GM20000 (cell line): ENCODE results near the gene NLGN4X.

ENCODE experiments used
- DNase-seq: peaks from one replicate; pipeline ENCODE4 v3.0.0; 2012; ENCODE audit warnings: low spot score
- TF ChIP-seq, protein P1 (sequence below): IDR thresholded peaks from 2 replicates; pipeline ENCODE4 v1.5.1; 2012; ENCODE audit warnings: mild to moderate bottlenecking, control low read depth; ENCODE audit errors: extremely low read depth, missing control alignments

NLGN4X gene

DNA sequence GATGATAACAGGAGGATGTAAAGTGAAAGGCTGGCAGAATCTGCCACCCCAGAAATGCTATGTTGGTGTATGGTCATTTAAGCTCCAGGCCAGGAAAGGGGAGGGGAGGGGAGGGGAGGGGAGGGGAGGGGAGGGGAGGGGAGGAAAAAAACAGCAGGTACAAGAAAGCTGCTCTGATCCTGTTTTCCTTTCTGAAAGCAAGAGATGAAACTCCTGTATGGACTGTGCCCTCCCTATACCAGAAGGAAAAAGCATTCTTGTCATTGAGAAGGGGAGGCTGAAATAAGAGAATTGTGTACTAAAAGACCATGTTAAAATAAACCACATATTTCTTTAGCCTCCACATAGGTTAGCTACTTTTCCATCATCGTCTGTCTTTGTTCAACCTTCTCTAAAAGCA lies 179.5 kb downstream of the NLGN4X start:
- TF ChIP-seq, protein P1, sequence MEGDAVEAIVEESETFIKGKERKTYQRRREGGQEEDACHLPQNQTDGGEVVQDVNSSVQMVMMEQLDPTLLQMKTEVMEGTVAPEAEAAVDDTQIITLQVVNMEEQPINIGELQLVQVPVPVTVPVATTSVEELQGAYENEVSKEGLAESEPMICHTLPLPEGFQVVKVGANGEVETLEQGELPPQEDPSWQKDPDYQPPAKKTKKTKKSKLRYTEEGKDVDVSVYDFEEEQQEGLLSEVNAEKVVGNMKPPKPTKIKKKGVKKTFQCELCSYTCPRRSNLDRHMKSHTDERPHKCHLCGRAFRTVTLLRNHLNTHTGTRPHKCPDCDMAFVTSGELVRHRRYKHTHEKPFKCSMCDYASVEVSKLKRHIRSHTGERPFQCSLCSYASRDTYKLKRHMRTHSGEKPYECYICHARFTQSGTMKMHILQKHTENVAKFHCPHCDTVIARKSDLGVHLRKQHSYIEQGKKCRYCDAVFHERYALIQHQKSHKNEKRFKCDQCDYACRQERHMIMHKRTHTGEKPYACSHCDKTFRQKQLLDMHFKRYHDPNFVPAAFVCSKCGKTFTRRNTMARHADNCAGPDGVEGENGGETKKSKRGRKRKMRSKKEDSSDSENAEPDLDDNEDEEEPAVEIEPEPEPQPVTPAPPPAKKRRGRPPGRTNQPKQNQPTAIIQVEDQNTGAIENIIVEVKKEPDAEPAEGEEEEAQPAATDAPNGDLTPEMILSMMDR = no peak
- no peak for DNase-seq

DNA sequence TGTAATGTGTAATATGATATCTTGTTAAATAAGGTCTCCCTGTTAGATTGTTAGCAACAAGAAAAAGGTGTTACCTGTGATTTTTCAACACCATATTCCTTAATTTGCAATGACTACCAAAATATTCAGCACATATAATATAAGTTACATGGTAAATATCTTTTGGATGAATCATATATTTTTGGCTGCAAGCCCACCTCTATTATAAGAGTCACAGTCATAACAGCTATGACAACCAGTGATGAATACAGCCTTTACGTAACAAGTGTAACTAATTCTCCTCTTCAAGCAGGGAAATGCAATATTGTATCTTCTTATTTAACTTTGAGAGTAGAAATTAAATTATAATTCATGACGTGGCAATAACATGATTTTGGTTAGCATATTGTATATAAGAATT lies 187.0 kb downstream of the NLGN4X start:
- TF ChIP-seq, protein P1 = no peak
- DNase-seq = no peak

GRCh38 chrX:6029014-6029413 lies 199.7 kb downstream of the NLGN4X start:
- TF ChIP-seq, protein P1 = no peak
- DNase-seq = no peak

DNA sequence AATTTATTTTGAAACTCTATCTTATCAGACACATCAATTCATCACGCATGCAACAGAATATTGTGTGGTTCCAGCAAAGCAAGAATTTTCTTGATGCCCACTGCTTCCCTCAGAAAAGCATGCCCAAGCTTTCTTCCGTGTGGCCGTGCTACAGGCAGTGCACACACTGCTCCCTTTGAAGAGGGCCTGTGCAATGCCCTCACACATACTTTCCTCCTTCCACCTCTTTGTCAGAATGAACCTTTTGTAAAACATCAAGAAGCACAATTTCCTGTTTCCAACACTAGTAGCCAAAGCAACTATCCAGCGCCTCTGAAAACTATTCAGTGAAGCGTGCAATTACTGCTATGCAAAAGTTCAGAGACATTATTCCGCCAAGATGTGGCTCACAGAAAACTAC lies 201.7 kb downstream of the NLGN4X start:
- TF ChIP-seq, protein P1 = no peak
- DNase-seq = no peak

DNA sequence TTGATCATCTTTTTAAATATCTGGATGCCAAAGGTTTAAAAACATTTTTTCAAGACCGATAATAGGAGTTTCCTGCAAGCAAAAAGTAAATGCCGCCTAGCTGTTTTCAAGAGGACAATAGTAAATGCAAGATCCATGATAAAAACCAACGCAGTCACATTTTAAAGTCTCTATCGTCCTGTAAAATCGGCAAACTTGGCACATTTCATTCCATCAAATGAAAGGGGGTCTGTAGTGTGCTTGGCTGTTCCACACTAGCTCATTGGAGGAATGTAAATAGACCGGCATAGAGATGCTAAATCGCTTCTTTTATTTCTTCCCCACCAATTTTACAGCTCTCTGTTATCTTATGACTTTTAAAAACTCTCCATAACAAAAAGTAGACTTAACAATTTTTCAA lies 202.2 kb downstream of the NLGN4X start:
- no peak for DNase-seq
- TF ChIP-seq, protein P1 = no peak

- TF ChIP-seq, protein P1 = no peak
- no peak for DNase-seq
These were observed 204.5 kb downstream of the NLGN4X start for GRCh38 chrX:6024204-6024603.

GRCh38 chrX:6021316-6022091 lies 207.2 kb downstream of the NLGN4X start:
- TF ChIP-seq, protein P1 = peak; percentile 45
- DNase-seq = peak; percentile 8
